Subcutaneous adipose tissue (tissue), 4 donors: Measurements from ENCODE around the gene PTPRD. TPM values are rescaled to one million over a fixed set of nuclear protein-coding genes. Genes with fewer than 3 reads are reported as not detected.

ENCODE experiments used
- total RNA-seq, 4 donors: library from RNA; depleted of rRNA; stranded (reverse); fragments of >200 nt; gene quantifications; one replicate each; pipeline ENCODE4 v1.1.0, GENCODE V29; 2016
- TF ChIP-seq, protein P1 (sequence below): fragments of 450-650 bp; IDR thresholded peaks from one replicate; pipeline ENCODE4 v1.5.1; 2016; ENCODE audit warnings: low read depth, mild to moderate bottlenecking, control low read depth, antibody characterized with exemption, moderate library complexity

PTPRD gene
- total RNA-seq, 4 donors from 2014 or later, result 5.1 to 17.3 (median 12.1) TPM

DNA sequence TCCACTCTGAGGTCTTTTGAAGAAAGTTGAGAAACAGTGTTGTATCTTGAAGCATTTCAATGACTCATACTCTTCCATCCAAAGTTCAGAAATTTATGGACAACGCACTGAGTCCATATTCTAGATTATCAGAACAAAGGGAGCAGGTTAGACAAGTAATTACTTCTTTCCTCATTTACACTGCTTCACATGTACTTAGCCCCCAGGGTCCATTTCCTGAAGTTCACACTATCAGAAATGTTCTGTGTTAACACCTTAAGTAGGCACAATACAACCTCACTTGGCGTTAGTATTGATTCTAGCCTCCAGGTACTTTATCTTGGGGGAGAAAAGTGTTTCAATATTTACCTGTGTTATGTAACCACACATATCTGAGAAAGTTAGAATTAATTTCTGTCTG is 2325.3 kb downstream of the PTPRD start:
- TF ChIP-seq, protein P1, sequence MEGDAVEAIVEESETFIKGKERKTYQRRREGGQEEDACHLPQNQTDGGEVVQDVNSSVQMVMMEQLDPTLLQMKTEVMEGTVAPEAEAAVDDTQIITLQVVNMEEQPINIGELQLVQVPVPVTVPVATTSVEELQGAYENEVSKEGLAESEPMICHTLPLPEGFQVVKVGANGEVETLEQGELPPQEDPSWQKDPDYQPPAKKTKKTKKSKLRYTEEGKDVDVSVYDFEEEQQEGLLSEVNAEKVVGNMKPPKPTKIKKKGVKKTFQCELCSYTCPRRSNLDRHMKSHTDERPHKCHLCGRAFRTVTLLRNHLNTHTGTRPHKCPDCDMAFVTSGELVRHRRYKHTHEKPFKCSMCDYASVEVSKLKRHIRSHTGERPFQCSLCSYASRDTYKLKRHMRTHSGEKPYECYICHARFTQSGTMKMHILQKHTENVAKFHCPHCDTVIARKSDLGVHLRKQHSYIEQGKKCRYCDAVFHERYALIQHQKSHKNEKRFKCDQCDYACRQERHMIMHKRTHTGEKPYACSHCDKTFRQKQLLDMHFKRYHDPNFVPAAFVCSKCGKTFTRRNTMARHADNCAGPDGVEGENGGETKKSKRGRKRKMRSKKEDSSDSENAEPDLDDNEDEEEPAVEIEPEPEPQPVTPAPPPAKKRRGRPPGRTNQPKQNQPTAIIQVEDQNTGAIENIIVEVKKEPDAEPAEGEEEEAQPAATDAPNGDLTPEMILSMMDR, result no peak

DNA sequence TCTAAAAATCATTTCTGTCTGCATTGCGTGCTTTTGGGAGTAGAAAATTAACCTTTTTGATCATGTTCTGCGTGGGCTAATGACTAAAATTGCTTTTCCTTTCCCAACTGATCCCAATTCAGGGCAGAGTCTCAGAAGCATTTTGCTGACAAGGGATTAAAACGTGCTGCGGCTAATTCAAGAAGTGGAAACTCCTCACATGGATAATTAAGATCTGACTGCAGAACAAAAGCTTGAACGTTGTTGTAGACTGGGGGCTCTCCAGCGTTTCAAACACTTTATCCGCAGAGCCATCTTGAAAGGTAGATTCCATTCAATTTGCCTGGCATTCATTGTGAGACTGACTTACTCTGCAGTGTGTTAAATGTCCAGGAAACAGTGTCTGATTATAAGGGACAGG is 2327.9 kb downstream of the PTPRD start:
- TF ChIP-seq, protein P1, result no peak

DNA sequence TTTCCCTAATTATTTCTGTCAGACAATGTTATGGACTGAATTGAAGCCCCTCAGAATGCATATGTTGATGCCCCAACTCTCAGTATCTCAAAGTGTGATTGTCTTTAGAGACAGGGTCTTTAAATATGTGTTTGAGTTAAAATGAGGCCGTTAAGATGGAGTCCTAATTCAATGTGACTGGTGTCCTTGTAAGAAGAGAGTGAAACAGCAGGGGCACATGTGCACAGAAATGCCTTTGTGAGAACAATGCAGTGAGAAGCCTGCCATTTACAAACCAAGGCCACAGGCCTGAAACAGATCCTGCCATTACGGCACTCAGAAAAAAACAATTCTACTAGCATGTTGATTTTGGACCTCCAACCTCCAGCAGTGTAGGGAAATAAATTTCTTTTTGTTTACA is 2330.3 kb downstream of the PTPRD start:
- TF ChIP-seq, protein P1, result no peak

DNA sequence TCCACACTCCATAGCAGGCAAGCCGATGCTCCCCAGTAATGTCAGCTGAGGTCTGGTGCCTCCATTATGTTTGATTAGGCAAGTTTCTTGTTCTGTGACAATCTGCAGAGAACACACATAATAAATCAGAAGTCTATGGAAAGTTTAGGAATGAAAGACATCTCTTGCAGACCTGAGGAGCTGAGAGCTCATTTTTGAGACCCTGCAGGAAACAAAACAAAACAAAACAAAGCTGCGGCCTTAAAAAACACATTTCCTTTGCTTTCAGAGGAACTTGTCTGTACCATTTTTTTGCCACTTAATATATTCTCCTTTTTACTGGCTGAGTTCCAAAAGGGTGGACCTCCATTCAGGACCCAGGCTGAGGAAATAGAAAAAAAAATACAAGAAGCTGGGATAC is 2332.0 kb downstream of the PTPRD start:
- TF ChIP-seq, protein P1, result no peak

DNA sequence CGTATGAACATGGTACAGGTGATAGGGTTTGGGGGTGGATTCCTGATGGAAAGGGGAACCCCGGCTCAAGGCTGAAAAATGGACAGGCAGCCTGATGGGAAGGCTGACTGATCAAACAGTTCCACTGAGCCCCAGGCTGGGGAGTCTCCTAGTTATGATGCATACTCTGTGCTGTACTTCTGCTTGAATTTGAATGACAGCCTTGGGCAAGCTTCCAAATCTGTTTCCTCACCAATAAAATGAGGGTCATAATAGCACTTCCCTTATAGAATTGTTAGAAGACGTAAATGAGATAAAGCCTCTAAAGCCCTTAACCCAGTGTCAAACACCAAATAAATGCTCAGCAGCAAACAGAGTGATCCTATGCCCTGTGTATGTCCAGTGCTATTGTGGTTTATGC is 2334.8 kb downstream of the PTPRD start:
- TF ChIP-seq, protein P1, result no peak

DNA sequence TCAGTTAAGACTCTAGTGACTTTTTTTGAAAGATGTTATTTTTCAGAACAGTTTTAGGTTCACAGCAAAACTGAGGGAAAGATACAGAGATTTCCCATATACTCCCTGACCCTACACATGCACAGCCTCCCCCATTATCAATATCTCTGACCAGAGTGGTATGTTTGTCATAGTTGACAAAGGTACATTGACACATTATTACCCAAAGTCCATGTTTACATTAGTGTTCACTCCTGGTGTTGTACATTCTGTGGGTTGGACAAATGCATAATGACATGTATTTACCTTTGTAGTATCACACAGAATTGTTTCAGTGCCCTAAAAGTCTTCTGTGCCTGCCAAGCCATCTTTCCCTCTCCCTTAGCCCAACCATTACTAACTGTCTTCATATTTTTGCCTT is 2342.6 kb downstream of the PTPRD start:
- TF ChIP-seq, protein P1, result no peak

DNA sequence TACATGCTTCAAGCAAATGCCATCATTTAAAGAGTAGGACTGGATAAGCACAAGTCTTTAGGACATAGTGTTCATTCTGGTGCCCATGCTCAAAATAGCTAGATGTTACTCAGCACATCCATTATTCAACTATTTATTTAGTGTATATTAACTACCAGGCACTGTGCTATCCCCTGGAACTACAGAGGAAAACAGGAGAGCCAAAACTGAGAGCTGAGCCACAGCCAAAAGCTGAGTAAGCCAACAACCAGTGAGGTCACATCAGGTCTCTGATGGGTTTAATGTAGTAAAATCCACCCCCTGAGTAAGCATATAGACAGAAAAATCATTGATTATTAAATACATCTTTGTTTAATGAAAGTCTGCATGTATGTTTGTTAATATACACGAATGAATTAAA is 2343.9 kb downstream of the PTPRD start:
- TF ChIP-seq, protein P1, result no peak
